HepG2 (cell line): ENCODE results near the gene CBX2. TPM values are rescaled to one million over a fixed set of nuclear protein-coding genes. Genes with fewer than 3 reads are reported as not detected.

Experiments
- ATF7 ChIP-seq, 2 experiments: fragments of 450-650 bp in 1 of 2; sonication (generic) in 1 of 2; formaldehyde crosslinking in 1 of 2; IDR thresholded peaks; 2 replicates each; pipeline versions ENCODE4 v1.4.0 to v1.6.1; 2016 to 2020; ENCODE audit warnings: antibody characterized with exemption in 1 of 2, mild to moderate bottlenecking in 1 of 2, missing genetic modification reagents in 1 of 2
- CCAR2 ChIP-seq: fragments of 200-400 bp; formaldehyde crosslinking; optimal IDR thresholded peaks from 2 replicates; pipeline ENCODE3; 2018; ENCODE audit warnings: low read depth, mild to moderate bottlenecking, low read length, moderate library complexity
- FIP1L1 ChIP-seq: fragments of 200-400 bp; formaldehyde crosslinking; IDR thresholded peaks from 2 replicates; pipeline ENCODE4 v1.6.1; 2018; ENCODE audit warnings: low read depth, mild to moderate bottlenecking, low read length, moderate library complexity, borderline replicate concordance; ENCODE audit not compliant: insufficient read depth
- FOXK1 ChIP-seq: sonication (generic); formaldehyde crosslinking; IDR thresholded peaks from 2 replicates; pipeline ENCODE4 v1.4.0; 2020; ENCODE audit warnings: low read depth, missing genetic modification reagents, borderline replicate concordance
- FOXO1 ChIP-seq: sonication (generic); formaldehyde crosslinking; IDR thresholded peaks from 2 replicates; pipeline ENCODE4 v1.4.0; 2020; ENCODE audit warnings: missing genetic modification reagents
- FUBP1 ChIP-seq: sonication (generic); formaldehyde crosslinking; IDR thresholded peaks from 2 replicates; pipeline ENCODE4 v1.5.1; 2020; ENCODE audit warnings: missing genetic modification reagents, mild to moderate bottlenecking, borderline replicate concordance
- GABPA ChIP-seq, 2 experiments: IDR thresholded peaks; 2 replicates each; pipeline ENCODE4 v1.6.1; 2011 to 2016; ENCODE audit warnings: low read depth in 2 of 2, low read length in 1 of 2, missing biosample characterization in 1 of 2, missing genetic modification characterization in 1 of 2
- GZF1 ChIP-seq: sonication (generic); formaldehyde crosslinking; IDR thresholded peaks from 2 replicates; pipeline ENCODE4 v1.5.1; 2020; ENCODE audit warnings: mild to moderate bottlenecking, missing genetic modification reagents
- HNRNPLL ChIP-seq: fragments of 200-400 bp; formaldehyde crosslinking; IDR thresholded peaks from 2 replicates; pipeline ENCODE4 v1.6.1; 2017; ENCODE audit warnings: mild to moderate bottlenecking, low read depth, low read length; ENCODE audit not compliant: poor library complexity, severe bottlenecking
- POGK ChIP-seq: sonication (generic); formaldehyde crosslinking; conservative IDR thresholded peaks from 2 replicates; pipeline ENCODE4 v1.8.0; 2022; ENCODE audit warnings: mild to moderate bottlenecking, moderate library complexity, missing genetic modification reagents
- PREB ChIP-seq: sonication (generic); formaldehyde crosslinking; IDR thresholded peaks from 2 replicates; pipeline ENCODE4 v1.4.0; 2020; ENCODE audit warnings: missing genetic modification reagents
- RFX5 ChIP-seq: IDR thresholded peaks from 2 replicates; pipeline ENCODE4 v1.6.1; 2011; ENCODE audit warnings: low read depth, low read length, improper control_type of control experiment
- SALL2 ChIP-seq: sonication (generic); formaldehyde crosslinking; IDR thresholded peaks from 2 replicates; pipeline ENCODE4 v1.8.1; 2023; ENCODE audit warnings: mild to moderate bottlenecking, missing genetic modification reagents, inconsistent platforms
- SNRNP70 ChIP-seq: fragments of 200-400 bp; formaldehyde crosslinking; IDR thresholded peaks from 2 replicates; pipeline ENCODE4 v1.6.1; 2017; ENCODE audit warnings: mild to moderate bottlenecking, low read depth, low read length, moderate library complexity
- SP5 ChIP-seq: IDR thresholded peaks from 2 replicates; pipeline ENCODE4 v1.6.1; 2016; ENCODE audit warnings: low read depth, borderline replicate concordance
- SRSF1 ChIP-seq: fragments of 200-400 bp; formaldehyde crosslinking; optimal IDR thresholded peaks from 2 replicates; pipeline ENCODE3; 2017; ENCODE audit warnings: mild to moderate bottlenecking, low read depth, low read length, moderate library complexity
- STAG1 ChIP-seq: sonication (generic); formaldehyde crosslinking; IDR thresholded peaks from 2 replicates; pipeline ENCODE4 v1.4.0; 2020; ENCODE audit warnings: missing genetic modification reagents
- ZFP62 ChIP-seq: sonication (generic); formaldehyde crosslinking; IDR thresholded peaks from 2 replicates; pipeline ENCODE4 v1.4.0; 2020; ENCODE audit warnings: missing genetic modification reagents
- ZNF124 ChIP-seq: sonication (generic); formaldehyde crosslinking; IDR thresholded peaks from 2 replicates; pipeline ENCODE4 v1.4.0; 2020; ENCODE audit warnings: missing genetic modification reagents
- ZNF543 ChIP-seq: sonication (generic); formaldehyde crosslinking; IDR thresholded peaks from 2 replicates; pipeline ENCODE4 v1.4.0; 2020; ENCODE audit warnings: mild to moderate bottlenecking, missing genetic modification reagents
- ZNF773 ChIP-seq: sonication (generic); formaldehyde crosslinking; IDR thresholded peaks from 2 replicates; pipeline ENCODE4 v1.4.0; 2020; ENCODE audit warnings: missing genetic modification reagents, borderline replicate concordance
- ZNF790 ChIP-seq: sonication (generic); formaldehyde crosslinking; IDR thresholded peaks from 2 replicates; pipeline ENCODE4 v1.8.0; 2022; ENCODE audit warnings: missing genetic modification reagents, mild to moderate bottlenecking, borderline replicate concordance
- ZSCAN29 ChIP-seq: sonication (generic); formaldehyde crosslinking; conservative IDR thresholded peaks from 2 replicates; pipeline ENCODE4 v1.4.0; 2020; ENCODE audit warnings: mild to moderate bottlenecking, missing genetic modification reagents
- polyA plus RNA-seq, 8 experiments: library from polyadenylated mRNA; depleted of rRNA in 3 of 8; stranded (reverse) in 7 of 8; unstranded in 1 of 8; fragments of >200 nt; fragmentation: Illumina TruSeq in 4 of 8; extraction: Trizol in 4 of 8; gene quantifications; 2 replicates each; pipeline versions ENCODE4 v1.2.1 to v1.2.3, GENCODE V29; 2011 to 2016; ENCODE audit warnings: low read depth in 4 of 8, missing spikeins in 1 of 8, mixed read lengths in 1 of 8; ENCODE audit not compliant: insufficient read depth in 1 of 8
- total RNA-seq, 5 experiments: library from RNA; depleted of rRNA; stranded (reverse); fragments of >200 nt; fragmentation: Illumina TruSeq; extraction: Trizol; gene quantifications; 2 replicates each; pipeline ENCODE4 v1.2.3, GENCODE V29; 2016; ENCODE audit warnings: low read depth in 1 of 5

Gene CBX2
- total and polyA plus RNA-seq, 2 of the 13 experiments (the other 11 are each of a cell fraction or from before 2014, with no cell fraction given), result 14.5 to 31.1 TPM

DNA sequence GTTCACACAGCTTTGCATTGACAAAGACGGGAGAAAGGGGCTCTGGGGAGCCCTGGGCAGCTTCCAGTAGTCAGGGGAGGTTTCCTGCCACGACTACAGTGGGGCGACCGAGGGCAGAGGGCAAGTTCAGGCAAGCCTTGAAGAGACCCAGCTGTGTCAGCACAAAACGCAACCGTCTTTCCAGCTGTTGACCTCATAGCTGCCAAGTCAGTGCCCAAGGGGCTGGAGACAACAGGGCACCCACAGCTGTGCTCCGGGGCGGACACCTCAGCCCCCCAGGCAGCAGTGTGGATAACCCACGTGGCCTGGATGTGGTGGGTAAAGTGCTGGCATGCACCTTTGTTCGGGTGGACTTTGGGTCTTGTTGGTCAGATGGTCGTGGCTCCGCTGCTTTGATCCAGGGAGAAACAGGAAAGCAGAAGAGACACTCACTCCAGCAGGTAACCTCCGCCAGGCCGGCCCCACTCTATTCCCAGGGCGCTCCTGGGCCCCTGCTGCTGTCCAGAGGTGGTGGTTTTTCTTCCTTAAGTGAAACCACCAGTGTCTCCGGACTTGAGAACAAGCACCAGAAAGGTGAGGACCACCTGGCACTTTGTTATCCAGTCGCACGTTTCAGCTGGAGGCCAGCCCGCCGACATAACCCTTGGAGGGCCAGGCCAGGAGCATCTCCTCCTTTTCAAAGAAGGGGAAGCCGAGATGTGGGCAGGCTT, 17.6 kb upstream of the CBX2 start (continued):
- TF ChIP-seq CCAR2 (no peak), SNRNP70 (no peak), ZNF543 (CRISPR knock-in tag) (peak; percentile 92), ZNF790 (CRISPR knock-in tag) (peak; percentile 97; the same call in 1 of the 2 replicates), ZNF124 (no peak), ZFP62 (CRISPR knock-in tag) (no peak), SALL2 (CRISPR knock-in tag) (no peak), GZF1 (CRISPR knock-in tag) (peak; percentile 94; the same call in 1 of the 2 replicates), GABPA (IDR thresholded peaks at IDR 0.05; ENCODE audit: low read depth, low read length) (no peak), GABPA (CRISPR knock-in tag; IDR thresholded peaks at IDR 0.05; ENCODE audit: low read depth) (peak; percentile 49; the same call in 1 of the 2 replicates), ATF7 (IDR thresholded peaks at IDR 0.05) (no peak), ATF7 (CRISPR knock-in tag; IDR thresholded peaks at IDR 0.05) (peak; percentile 89; the same call in 1 of the 2 replicates), FIP1L1 (no peak), FOXO1 (peak; percentile 90; the same call in 1 of the 2 replicates), FUBP1 (0 out of 2 replicates have a peak, but pooled peaks have one; percentile 30), HNRNPLL (no peak), ZSCAN29 (CRISPR knock-in tag) (peak; percentile 88), PREB (CRISPR knock-in tag) (no peak), FOXK1 (peak; percentile 89; the same call in 1 of the 2 replicates), POGK (CRISPR knock-in tag) (peak; percentile 70; the same call in 1 of the 2 replicates), SRSF1 (peak; percentile 87), RFX5 (no peak; the same call in 1 of the 2 replicates), STAG1 (CRISPR knock-in tag) (0 out of 2 replicates have a peak, but pooled peaks have one; percentile 2), SP5 (CRISPR knock-in tag) (peak; percentile 39; the same call in 1 of the 2 replicates), ZNF773 (CRISPR knock-in tag) (no peak)
